Skeletal muscle satellite cell (primary cell): Measurements from ENCODE around the gene DGKA.
"Not testable (repeated sequence)": the region's sequence is repeated elsewhere in the genome, so short reads cannot be mapped to it uniquely, and the experiment has no call there.

ENCODE experiments used
- H3K27me3 ChIP-seq: 2 replicates; pipeline ENCODE4 v1.7.0; 2013; ENCODE audit warnings: low read length; ENCODE audit not compliant: control insufficient read depth, insufficient read depth
- H3K36me3 ChIP-seq: 2 replicates; pipeline ENCODE4 v1.7.0; 2013; ENCODE audit warnings: mild to moderate bottlenecking, control low read depth, low read length; ENCODE audit not compliant: insufficient read depth
- H3K4me1 ChIP-seq: 2 replicates; pipeline ENCODE4 v1.7.0; 2013; ENCODE audit warnings: low read length; ENCODE audit not compliant: control insufficient read depth, insufficient read depth
- H3K4me2 ChIP-seq: 2 replicates; pipeline ENCODE4 v1.7.0; 2013; ENCODE audit warnings: mild to moderate bottlenecking, low read length
- H3K4me3 ChIP-seq: 2 replicates; pipeline ENCODE4 v1.7.0; 2013; ENCODE audit warnings: low read length
- H3K9ac ChIP-seq: 2 replicates; pipeline ENCODE4 v1.7.0; 2013; ENCODE audit warnings: mild to moderate bottlenecking, low read depth, low read length, moderate library complexity
- H3K9me3 ChIP-seq: replicated peaks from 2 replicates; pipeline ENCODE4 v1.7.0; 2013; ENCODE audit warnings: mild to moderate bottlenecking, control low read depth, low read length

DGKA gene

DNA sequence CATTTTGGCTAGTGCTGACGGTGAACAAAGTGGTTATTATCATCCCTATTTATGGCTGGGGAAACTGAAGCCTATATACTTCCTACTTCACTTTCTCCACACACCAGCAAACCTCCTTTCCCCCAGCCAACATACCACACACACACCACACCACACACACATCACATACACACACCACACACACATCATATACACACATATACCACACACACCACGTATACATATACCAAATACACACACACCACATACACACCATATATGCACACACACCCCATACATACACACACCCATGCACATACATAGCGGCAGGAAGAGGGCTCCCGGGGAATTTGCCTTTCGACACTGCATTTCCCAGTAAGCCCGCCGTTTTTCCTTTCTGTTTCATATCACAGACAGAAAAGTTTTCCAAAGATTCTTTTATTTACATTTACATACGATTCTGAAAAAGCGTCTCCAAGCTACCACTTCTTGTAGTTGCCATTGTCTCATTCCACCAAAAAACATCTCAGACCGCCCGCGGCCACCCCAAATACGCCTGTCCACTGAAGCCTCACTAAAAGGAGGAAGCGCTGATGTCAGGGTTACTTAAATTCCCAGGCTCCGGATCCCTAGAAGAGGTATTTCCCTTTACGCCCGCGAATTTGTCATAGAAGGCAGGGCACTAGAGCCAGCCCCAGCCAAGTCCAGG, 42.1 kb downstream of the DGKA start:
- Histone ChIP-seq H3K9me3 (no peaks in the 10 kb centered on the region), H3K9ac (peak overlapping the region; percentile 85), H3K4me3 (peak overlapping the region; percentile 76), H3K4me1 (peaks cover 33% of the 10 kb centered on the region), H3K4me2 (peak overlapping the region; percentile 84), H3K36me3 (peaks cover 7% of the 10 kb centered on the region), H3K27me3 (no peaks in the 10 kb centered on the region)

GRCh38 chr12:55973599-55974307, 42.8 kb downstream of the DGKA start, which contains the start of gene RAB5B:
Gene RAB5B (plus strand): TSS chr12:55974078. CDS start chr12:55986961, 12,883 bp downstream.
- H3K36me3 ChIP-seq, result peaks cover 7% of the 10 kb centered on the region
- peaks cover 33% of the 10 kb centered on the region for H3K4me1 ChIP-seq

GRCh38 chr12:55974308-55974730, 43.4 kb downstream of the DGKA start:
- Histone ChIP-seq H3K36me3 (peaks cover 7% of the 10 kb centered on the region), H3K9ac (peak overlapping the region; percentile 99), H3K9me3 (no peaks in the 10 kb centered on the region), H3K4me2 (peak overlapping the region; percentile 90), H3K27me3 (no peaks in the 10 kb centered on the region), H3K4me1 (peaks cover 33% of the 10 kb centered on the region), H3K4me3 (peak overlapping the region; percentile 94)

More at GRCh38 chr12:55973599-55974307, 42.8 kb downstream of the DGKA start, which contains the start of gene RAB5B:
- Histone ChIP-seq H3K9me3 (no peaks in the 10 kb centered on the region), H3K4me3 (peak within 1 kb of the TSS; percentile 94), H3K27me3 (no peaks in the 10 kb centered on the region), H3K4me2 (peak within 1 kb of the TSS; percentile 90), H3K9ac (peak within 1 kb of the TSS; percentile 99)

GRCh38 chr12:55978393-55978792, 47.4 kb downstream of the DGKA start:
- no peaks in the 10 kb centered on the region for H3K9me3 ChIP-seq
- H3K36me3 ChIP-seq, result peaks cover 9% of the 10 kb centered on the region
- no peak overlapping the region for H3K9ac ChIP-seq
- H3K27me3 ChIP-seq, result no peaks in the 10 kb centered on the region
- no peak overlapping the region for H3K4me3 ChIP-seq
- H3K4me2 ChIP-seq, result no peak overlapping the region
- H3K4me1 ChIP-seq, result peaks cover 12% of the 10 kb centered on the region

- Histone ChIP-seq H3K27me3 (no peaks in the 10 kb centered on the region), H3K4me3 (no peak overlapping the region), H3K4me2 (no peak overlapping the region), H3K36me3 (peaks cover 9% of the 10 kb centered on the region), H3K9ac (no peak overlapping the region), H3K4me1 (peaks cover 12% of the 10 kb centered on the region), H3K9me3 (no peaks in the 10 kb centered on the region)
These were observed 48.1 kb downstream of the DGKA start for GRCh38 chr12:55979069-55979468.

- not testable (repeated sequence) for H3K9me3 ChIP-seq, H3K27me3 ChIP-seq
- H3K36me3 ChIP-seq, result peaks cover 25% of the 10 kb centered on the region
These were observed 50.9 kb downstream of the DGKA start for GRCh38 chr12:55981882-55982281.

GRCh38 chr12:55982319-55982936, 51.5 kb downstream of the DGKA start:
- Histone ChIP-seq H3K27me3 (no peaks in the 10 kb centered on the region), H3K9ac (no peak overlapping the region), H3K4me2 (no peak overlapping the region), H3K9me3 (no peaks in the 10 kb centered on the region), H3K4me3 (no peak overlapping the region), H3K36me3 (peaks cover 25% of the 10 kb centered on the region), H3K4me1 (no peaks in the 10 kb centered on the region)

More at GRCh38 chr12:55981882-55982281, 50.9 kb downstream of the DGKA start:
- H3K4me3 ChIP-seq, H3K4me2 ChIP-seq, H3K4me1 ChIP-seq, H3K9ac ChIP-seq: not testable (repeated sequence)

- H3K4me2 ChIP-seq, result no peak overlapping the region
- no peaks in the 10 kb centered on the region for H3K27me3 ChIP-seq
- H3K9ac ChIP-seq, result no peak overlapping the region
- H3K9me3 ChIP-seq, result no peaks in the 10 kb centered on the region
- H3K36me3 ChIP-seq, result peaks cover 28% of the 10 kb centered on the region
- H3K4me3 ChIP-seq, result no peak overlapping the region
- H3K4me1 ChIP-seq, result no peaks in the 10 kb centered on the region
These were observed 52.4 kb downstream of the DGKA start for GRCh38 chr12:55983232-55983842.

DNA sequence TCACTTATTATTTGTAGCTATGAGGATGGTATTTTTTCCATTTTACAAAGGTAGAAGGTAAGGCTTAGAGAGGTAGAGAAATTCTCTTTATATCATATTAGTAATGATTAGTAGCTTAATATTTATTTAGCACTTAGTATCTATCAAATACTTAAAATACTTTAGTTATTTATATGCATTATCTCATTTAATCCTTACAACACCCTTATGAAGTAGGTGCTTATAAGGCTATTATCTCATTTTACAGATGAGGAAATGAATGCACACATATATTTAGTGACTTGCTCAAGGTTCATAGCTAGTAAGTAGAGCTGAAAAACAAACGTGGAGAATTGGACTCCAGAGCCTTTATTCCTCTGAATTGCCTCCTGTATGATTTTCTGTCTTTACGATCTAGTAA, 53.9 kb downstream of the DGKA start:
- Histone ChIP-seq H3K4me1 (no peaks in the 10 kb centered on the region), H3K4me2 (no peak overlapping the region), H3K27me3 (no peaks in the 10 kb centered on the region), H3K4me3 (no peak overlapping the region), H3K9ac (no peak overlapping the region), H3K9me3 (no peaks in the 10 kb centered on the region), H3K36me3 (peaks cover 39% of the 10 kb centered on the region)

GRCh38 chr12:55985341-55985740, 54.4 kb downstream of the DGKA start:
- no peak overlapping the region for H3K9ac ChIP-seq
- H3K36me3 ChIP-seq, result peaks cover 41% of the 10 kb centered on the region
- H3K4me1 ChIP-seq, result no peaks in the 10 kb centered on the region
- no peak overlapping the region for H3K4me2 ChIP-seq
- no peak overlapping the region for H3K4me3 ChIP-seq
- H3K9me3 ChIP-seq, result no peaks in the 10 kb centered on the region
- H3K27me3 ChIP-seq, result no peaks in the 10 kb centered on the region

- not testable (repeated sequence) for H3K9me3 ChIP-seq, H3K4me3 ChIP-seq, H3K9ac ChIP-seq, H3K27me3 ChIP-seq, H3K4me1 ChIP-seq, H3K4me2 ChIP-seq
- peaks cover 44% of the 10 kb centered on the region for H3K36me3 ChIP-seq
These were observed 55.0 kb downstream of the DGKA start for GRCh38 chr12:55985976-55986375.
